Natural killer cell (primary cell): ENCODE data around the gene SLC18A3. TPM values are rescaled to one million over a fixed set of nuclear protein-coding genes. Genes with fewer than 3 reads are reported as not detected.

Experiments used
- ATAC-seq, 3 donors: fragments of 150-1000 bp in 2 of 3; fragments of 200-7000 bp in 1 of 3; cut with Tn5 transposase; 1 replicate in 1 of 3; 2 replicates in 2 of 3; pipeline ENCODE4 v1.10.0; 2021; ENCODE audit warnings: mild to moderate bottlenecking in 2 of 3, moderate library complexity in 2 of 3
- DNase-seq, 2 donors: peaks; one replicate each; pipeline versions ENCODE4 v3.0.0 to v3.0.0-alpha.2; 2013 to 2021; ENCODE audit warnings: mixed read lengths in 1 of 2
- H3K27ac ChIP-seq: one replicate; pipeline ENCODE4 v1.5.1; 2013; ENCODE audit warnings: mild to moderate bottlenecking, low read length
- H3K27me3 ChIP-seq: one replicate; pipeline ENCODE4 v1.6.1; 2013; ENCODE audit warnings: low read length; ENCODE audit not compliant: control insufficient read depth, insufficient read depth
- H3K36me3 ChIP-seq: one replicate; pipeline ENCODE4 v1.6.1; 2013; ENCODE audit warnings: low read length; ENCODE audit not compliant: control insufficient read depth, insufficient read depth
- H3K4me1 ChIP-seq: one replicate; pipeline ENCODE4 v1.6.1; 2013; ENCODE audit warnings: low read length; ENCODE audit not compliant: control insufficient read depth, insufficient read depth
- H3K4me3 ChIP-seq: one replicate; pipeline ENCODE4 v1.5.1; 2013; ENCODE audit warnings: low read length
- H3K9me3 ChIP-seq: one replicate; pipeline ENCODE4 v1.6.1; 2013; ENCODE audit warnings: low read length; ENCODE audit not compliant: control insufficient read depth, insufficient read depth
- H3K27ac Mint-ChIP-seq, 2 donors: one replicate each; pipeline ENCODE4 v1.8.0; 2022; ENCODE audit warnings: mild to moderate bottlenecking in 2 of 2, mixed read lengths in 2 of 2, moderate library complexity in 1 of 2
- H3K27me3 Mint-ChIP-seq, 2 donors: one replicate each; pipeline ENCODE4 v1.8.0; 2022; ENCODE audit warnings: low read depth in 2 of 2, mixed read lengths in 2 of 2
- H3K36me3 Mint-ChIP-seq: one replicate; pipeline ENCODE4 v1.8.0; 2022; ENCODE audit warnings: mixed read lengths
- H3K4me1 Mint-ChIP-seq, 2 donors: one replicate each; pipeline ENCODE4 v1.8.0; 2022; ENCODE audit warnings: mixed read lengths in 2 of 2
- H3K4me3 Mint-ChIP-seq: one replicate; pipeline ENCODE4 v1.8.0; 2022; ENCODE audit warnings: mild to moderate bottlenecking, moderate library complexity, mixed read lengths
- H3K9me3 Mint-ChIP-seq, 2 donors: one replicate each; pipeline ENCODE4 v1.8.0; 2022; ENCODE audit warnings: mixed read lengths in 2 of 2
- CTCF ChIP-seq: fragments of 200-600 bp; IDR thresholded peaks from one replicate; pipeline ENCODE4 v1.8.0; 2022; ENCODE audit warnings: antibody characterized with exemption
- WGBS: methylation state at CpG from one replicate; pipeline ENCODE4 v1.1.7; 2013; ENCODE audit warnings: missing lambda C conversion rate; ENCODE audit not compliant: insufficient coverage; 5-methylcytosine and 5-hydroxymethylcytosine counted together
- intact Hi-C: fragments of 100-400 bp; cut with micrococcal nuclease; formaldehyde crosslinking; loops from one replicate; pipeline ENCODE4 v1.14.2; 2022
- total RNA-seq, 4 donors: library from RNA; stranded (reverse); fragments of 120-200 nt in 1 of 4; gene quantifications; one replicate each; pipeline versions ENCODE4 v1.2.3 to v1.2.4, GENCODE V29; 2013 to 2022

Gene SLC18A3
- total RNA-seq, 3 donors from 2014 or later (not counting 1 experiment from before 2014, with no cell fraction given), result not detected

GRCh38 chr10:49643241-49644034, 33.3 kb downstream of the SLC18A3 start:
- H3K27me3 ChIP-seq, result peaks cover 3% of the 10 kb centered on the region
- intact Hi-C loops, result no loop called here

GRCh38 chr10:49644035-49644646, 34.0 kb downstream of the SLC18A3 start:
- H3K36me3 ChIP-seq, result no peaks in the 10 kb centered on the region
- Mint-ChIP-seq H3K4me1 (peaks cover 0 to 4% of the 10 kb centered on the region in 2 donors), H3K9me3 (no peaks in the 10 kb centered on the region), H3K4me3 (no peak overlapping the region), H3K27ac (no peak overlapping the region), H3K36me3 (no peaks in the 10 kb centered on the region), H3K27me3 (peaks cover 18 to 31% of the 10 kb centered on the region in 2 donors)
- H3K4me1 ChIP-seq, result no peaks in the 10 kb centered on the region
- WGBS, result 76% methylated on average over 7 of the region's 7 CpGs
- H3K27ac ChIP-seq, result no peak overlapping the region
- ATAC-seq, result no peak
- no peak for DNase-seq
- peaks cover 3% of the 10 kb centered on the region for H3K27me3 ChIP-seq
- intact Hi-C loops, result no loop called here
- H3K4me3 ChIP-seq, result no peak overlapping the region
- TF ChIP-seq CTCF, result no peak
- no peaks in the 10 kb centered on the region for H3K9me3 ChIP-seq

More at GRCh38 chr10:49643241-49644034, 33.3 kb downstream of the SLC18A3 start:
- Histone ChIP-seq H3K4me3 (no peak overlapping the region), H3K9me3 (no peaks in the 10 kb centered on the region), H3K36me3 (no peaks in the 10 kb centered on the region), H3K27ac (no peak overlapping the region), H3K4me1 (no peaks in the 10 kb centered on the region)
- Mint-ChIP-seq H3K36me3 (no peaks in the 10 kb centered on the region), H3K27ac (no peak overlapping the region), H3K27me3 (peaks cover 18 to 34% of the 10 kb centered on the region in 2 donors), H3K9me3 (no peaks in the 10 kb centered on the region), H3K4me3 (no peak overlapping the region), H3K4me1 (no peaks in the 10 kb centered on the region)
- ATAC-seq (no peak), DNase-seq (no peak)
- no peak for TF ChIP-seq CTCF
- 76% methylated on average over 5 of the region's 5 CpGs for WGBS

- intact Hi-C loops, result no loop called here
Measured at GRCh38 chr10:49645417-49645816, 35.3 kb downstream of the SLC18A3 start.

More at GRCh38 chr10:49645417-49645816, 35.3 kb downstream of the SLC18A3 start:
- Mint-ChIP-seq H3K4me1 (peaks cover 0 to 12% of the 10 kb centered on the region in 2 donors), H3K4me3 (no peak overlapping the region), H3K9me3 (no peaks in the 10 kb centered on the region), H3K27me3 (peaks cover 18 to 19% of the 10 kb centered on the region in 2 donors), H3K27ac (no peak overlapping the region), H3K36me3 (no peaks in the 10 kb centered on the region)
- WGBS, result 89% methylated on average over 8 of the region's 8 CpGs
- no peak overlapping the region for H3K4me3 ChIP-seq
- no peak for TF ChIP-seq CTCF
- H3K4me1 ChIP-seq, result no peaks in the 10 kb centered on the region
- DNase-seq (no peak), ATAC-seq (no peak)
- no peaks in the 10 kb centered on the region for H3K36me3 ChIP-seq
- no peak overlapping the region for H3K27ac ChIP-seq
- H3K27me3 ChIP-seq, result peaks cover 3% of the 10 kb centered on the region
- H3K9me3 ChIP-seq, result no peaks in the 10 kb centered on the region
